ACC112 (cell line): Measurements from ENCODE around the gene GLIS1.

Source experiments
- H2AFZ ChIP-seq: fragments of 200-600 bp; sonication (generic); one replicate; pipeline ENCODE4 v1.6.0; 2017; ENCODE audit warnings: antibody characterized with exemption, low read length; ENCODE audit not compliant: unreplicated experiment
- H3K27ac ChIP-seq: fragments of 200-600 bp; sonication (generic); 2 replicates; pipeline ENCODE4 v1.5.1; 2014; ENCODE audit warnings: low read depth, mild to moderate bottlenecking, antibody characterized with exemption, low read length, moderate library complexity
- H3K27me3 ChIP-seq: fragments of 200-600 bp; sonication (generic); 2 replicates; pipeline ENCODE4 v1.6.1; 2014; ENCODE audit warnings: mild to moderate bottlenecking, antibody characterized with exemption, low read length, moderate library complexity, mixed read lengths; ENCODE audit not compliant: insufficient read depth
- H3K36me3 ChIP-seq: fragments of 200-600 bp; sonication (generic); 2 replicates; pipeline ENCODE4 v1.6.1; 2016; ENCODE audit warnings: mild to moderate bottlenecking, antibody characterized with exemption, low read length, moderate library complexity, mixed read lengths; ENCODE audit not compliant: insufficient read depth
- H3K4me1 ChIP-seq: fragments of 200-600 bp; sonication (generic); one replicate; pipeline ENCODE4 v1.6.1; 2016; ENCODE audit warnings: low read length, mixed read lengths; ENCODE audit not compliant: insufficient read depth, unreplicated experiment, control insufficient read depth
- H3K4me3 ChIP-seq: fragments of 200-600 bp; sonication (generic); 2 replicates; pipeline ENCODE4 v1.5.1; 2014; ENCODE audit warnings: mild to moderate bottlenecking, low read depth, low read length
- H3K79me2 ChIP-seq: fragments of 200-600 bp; sonication (generic); one replicate; pipeline ENCODE4 v1.6.0; 2016; ENCODE audit warnings: low read length; ENCODE audit not compliant: control insufficient read depth, unreplicated experiment, insufficient read depth

GLIS1 gene

GRCh38 chr1:53731043-53731600 lies 7.8 kb downstream of the GLIS1 start:
- Histone ChIP-seq H2AFZ (no peak overlapping the region), H3K4me3 (no peak overlapping the region), H3K36me3 (peaks cover 2% of the 10 kb centered on the region; the same call in 1 of the 2 replicates), H3K27ac (peak overlapping the region; percentile 99), H3K79me2 (peaks cover 42% of the 10 kb centered on the region), H3K4me1 (peaks cover 44% of the 10 kb centered on the region), H3K27me3 (no peaks in the 10 kb centered on the region)

- Histone ChIP-seq H3K27me3 (no peaks in the 10 kb centered on the region), H3K79me2 (peaks cover 35% of the 10 kb centered on the region), H3K36me3 (peaks cover 2% of the 10 kb centered on the region; the same call in 1 of the 2 replicates), H3K4me1 (peaks cover 44% of the 10 kb centered on the region), H2AFZ (no peak overlapping the region), H3K27ac (no peak overlapping the region), H3K4me3 (no peak overlapping the region)
Observed at GRCh38 chr1:53730224-53730865, 8.6 kb downstream of the GLIS1 start.

- peaks cover 43% of the 10 kb centered on the region for H3K4me1 ChIP-seq
- H3K36me3 ChIP-seq = peaks cover 2% of the 10 kb centered on the region; the same call in 1 of the 2 replicates
- no peak overlapping the region for H3K27ac ChIP-seq
- no peak overlapping the region for H3K4me3 ChIP-seq
- peaks cover 34% of the 10 kb centered on the region for H3K79me2 ChIP-seq
- no peaks in the 10 kb centered on the region for H3K27me3 ChIP-seq
- no peak overlapping the region for H2AFZ ChIP-seq
Observed at GRCh38 chr1:53729456-53730223, 9.3 kb downstream of the GLIS1 start.

GRCh38 chr1:53728702-53729455 lies 10.1 kb downstream of the GLIS1 start:
- H3K27me3 ChIP-seq = no peaks in the 10 kb centered on the region
- peaks cover 34% of the 10 kb centered on the region for H3K79me2 ChIP-seq
- H2AFZ ChIP-seq = no peak overlapping the region
- peaks cover 2% of the 10 kb centered on the region; the same call in 1 of the 2 replicates for H3K36me3 ChIP-seq
- no peak overlapping the region for H3K4me3 ChIP-seq
- H3K4me1 ChIP-seq = peaks cover 36% of the 10 kb centered on the region
- no peak overlapping the region for H3K27ac ChIP-seq

GRCh38 chr1:53728196-53728595 lies 10.8 kb downstream of the GLIS1 start:
- Histone ChIP-seq H3K4me3 (no peak overlapping the region), H3K36me3 (peaks cover 2% of the 10 kb centered on the region; the same call in 1 of the 2 replicates), H3K27ac (no peak overlapping the region), H3K79me2 (peaks cover 34% of the 10 kb centered on the region), H2AFZ (no peak overlapping the region), H3K4me1 (peaks cover 29% of the 10 kb centered on the region), H3K27me3 (no peaks in the 10 kb centered on the region)

GRCh38 chr1:53727461-53728092 lies 11.4 kb downstream of the GLIS1 start:
- Histone ChIP-seq H3K79me2 (peaks cover 34% of the 10 kb centered on the region), H3K27me3 (no peaks in the 10 kb centered on the region), H3K27ac (no peak overlapping the region), H3K4me1 (peaks cover 28% of the 10 kb centered on the region), H3K36me3 (peaks cover 2% of the 10 kb centered on the region; the same call in 1 of the 2 replicates), H2AFZ (no peak overlapping the region), H3K4me3 (no peak overlapping the region)

GRCh38 chr1:53726009-53726600 lies 12.9 kb downstream of the GLIS1 start:
- peaks cover 18% of the 10 kb centered on the region for H3K4me1 ChIP-seq
- no peak overlapping the region for H2AFZ ChIP-seq
- H3K27me3 ChIP-seq = no peaks in the 10 kb centered on the region
- no peak overlapping the region for H3K27ac ChIP-seq
- H3K79me2 ChIP-seq = peaks cover 24% of the 10 kb centered on the region
- no peak overlapping the region for H3K4me3 ChIP-seq
- H3K36me3 ChIP-seq = peaks cover 2% of the 10 kb centered on the region; the same call in 1 of the 2 replicates

GRCh38 chr1:53725238-53725689 lies 13.7 kb downstream of the GLIS1 start:
- H3K36me3 ChIP-seq = peaks cover 2% of the 10 kb centered on the region; the same call in 1 of the 2 replicates
- no peak overlapping the region; the same call in 1 of the 2 replicates for H3K27ac ChIP-seq
- peaks cover 16% of the 10 kb centered on the region for H3K4me1 ChIP-seq
- H3K27me3 ChIP-seq = no peaks in the 10 kb centered on the region
- no peak overlapping the region for H2AFZ ChIP-seq
- no peak overlapping the region for H3K4me3 ChIP-seq
- peaks cover 15% of the 10 kb centered on the region for H3K79me2 ChIP-seq

GRCh38 chr1:53722025-53722424 lies 16.9 kb downstream of the GLIS1 start:
- H3K36me3 ChIP-seq = no peaks in the 10 kb centered on the region
- H3K79me2 ChIP-seq = no peaks in the 10 kb centered on the region
- 0 out of 2 replicates have a peak overlapping the region, but pooled peaks have one; percentile 29 for H3K27ac ChIP-seq
- H3K4me3 ChIP-seq = no peak overlapping the region
- no peak overlapping the region for H2AFZ ChIP-seq
- H3K27me3 ChIP-seq = no peaks in the 10 kb centered on the region
- peaks cover 16% of the 10 kb centered on the region for H3K4me1 ChIP-seq
